Stomach (tissue), 4 donors: Measurements from ENCODE around the gene SRSF1.

Experiments used
- CTCF ChIP-seq, 7 experiments: fragments of 450-650 bp in 4 of 7; fragments of 200-600 bp in 3 of 7; sonication (generic) in 3 of 7; IDR thresholded peaks; one replicate each; pipeline ENCODE4 v1.5.1; 2016 to 2019; ENCODE audit warnings: antibody characterized with exemption in 7 of 7, control low read depth in 2 of 7, mild to moderate bottlenecking in 1 of 7
- EP300 ChIP-seq: sonication (generic); formaldehyde crosslinking; IDR thresholded peaks from one replicate; pipeline ENCODE4 v1.6.1; 2017; ENCODE audit warnings: antibody characterized with exemption
- POLR2A ChIP-seq, 4 donors: fragments of 450-650 bp; IDR thresholded peaks; one replicate each; pipeline ENCODE4 v1.6.1; 2016; ENCODE audit warnings: antibody characterized with exemption in 4 of 4, control low read depth in 2 of 4, mild to moderate bottlenecking in 1 of 4, moderate library complexity in 1 of 4
- POLR2AphosphoS5 ChIP-seq, 3 donors: sonication (generic); formaldehyde crosslinking; IDR thresholded peaks; one replicate each; pipeline ENCODE4 v1.6.1; 2016; ENCODE audit warnings: antibody characterized with exemption in 3 of 3

GRCh38 chr17:57979076-57979475 is 28.0 kb downstream of the SRSF1 start:
- TF ChIP-seq CTCF (IDR thresholded peaks at IDR 0.05): no peak
- no peak for TF ChIP-seq POLR2AphosphoS5 (IDR thresholded peaks at IDR 0.05)
- no peak for TF ChIP-seq EP300
- no peak for TF ChIP-seq POLR2A (IDR thresholded peaks at IDR 0.05)
